Neuron (in vitro differentiated cells): ENCODE results near the gene FREY1.

Experiments
- H2AFZ ChIP-seq: one replicate; pipeline ENCODE4 v1.6.1; 2013; ENCODE audit warnings: low read depth, mild to moderate bottlenecking, inconsistent platforms, low read length, moderate library complexity
- H3K27me3 ChIP-seq: one replicate; pipeline ENCODE4 v1.6.1; 2013; ENCODE audit warnings: low read length; ENCODE audit not compliant: insufficient read depth
- H3K36me3 ChIP-seq: one replicate; pipeline ENCODE4 v1.6.1; 2013; ENCODE audit warnings: low read length; ENCODE audit not compliant: insufficient read depth
- H3K4me1 ChIP-seq: one replicate; pipeline ENCODE4 v1.6.1; 2013; ENCODE audit warnings: low read length; ENCODE audit not compliant: insufficient read depth
- H3K4me3 ChIP-seq: 2 replicates; pipeline ENCODE4 v1.5.1; 2013; ENCODE audit warnings: mild to moderate bottlenecking, low read length, moderate library complexity
- H3K9me3 ChIP-seq: one replicate; pipeline ENCODE4 v1.6.1; 2013; ENCODE audit warnings: low read length

The FREY1 gene

DNA sequence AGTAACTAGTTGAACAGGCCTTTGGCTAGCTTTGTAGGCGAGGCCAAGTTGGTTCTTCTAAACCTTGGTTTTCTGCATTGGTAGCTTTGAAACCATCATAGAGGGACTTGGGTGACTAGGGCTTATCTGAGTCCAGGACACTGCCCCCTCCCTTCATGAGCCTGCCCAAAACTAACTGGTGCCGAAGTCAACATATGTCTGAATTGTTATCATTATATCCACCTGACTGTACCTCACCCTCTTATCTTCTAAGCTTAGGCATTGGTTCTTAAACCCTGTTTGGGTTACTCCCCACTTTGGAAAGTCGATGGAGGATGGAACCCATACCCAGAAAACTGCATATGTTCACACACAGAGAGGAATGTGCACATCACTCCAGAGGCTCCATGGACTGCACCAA lies 29.2 kb downstream of the FREY1 start:
- Histone ChIP-seq H3K4me1 (peaks cover 4% of the 10 kb centered on the region), H3K9me3 (no peaks in the 10 kb centered on the region), H3K36me3 (peaks cover 37% of the 10 kb centered on the region), H3K27me3 (no peaks in the 10 kb centered on the region), H2AFZ (no peak overlapping the region), H3K4me3 (no peak overlapping the region)

DNA sequence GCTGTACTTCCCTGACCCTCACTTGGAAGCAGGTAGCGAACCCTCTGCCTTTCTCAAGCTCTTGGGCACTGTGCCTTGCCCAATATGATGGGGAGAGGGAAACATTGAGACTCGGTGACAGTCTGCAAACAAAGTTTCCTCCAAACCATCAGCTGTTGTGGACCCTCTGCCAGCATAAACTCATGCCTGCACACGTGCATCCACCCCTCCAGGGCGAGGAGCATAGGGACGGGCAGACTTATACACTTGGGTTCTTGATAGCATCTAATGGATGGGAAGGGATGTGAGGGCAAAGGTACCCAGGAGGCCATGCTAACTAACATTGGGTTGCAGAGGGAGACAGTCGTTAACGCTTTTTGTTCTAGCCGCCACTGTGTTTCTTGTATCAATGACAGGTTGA lies 29.9 kb downstream of the FREY1 start:
- H3K36me3 ChIP-seq: peaks cover 37% of the 10 kb centered on the region

DNA sequence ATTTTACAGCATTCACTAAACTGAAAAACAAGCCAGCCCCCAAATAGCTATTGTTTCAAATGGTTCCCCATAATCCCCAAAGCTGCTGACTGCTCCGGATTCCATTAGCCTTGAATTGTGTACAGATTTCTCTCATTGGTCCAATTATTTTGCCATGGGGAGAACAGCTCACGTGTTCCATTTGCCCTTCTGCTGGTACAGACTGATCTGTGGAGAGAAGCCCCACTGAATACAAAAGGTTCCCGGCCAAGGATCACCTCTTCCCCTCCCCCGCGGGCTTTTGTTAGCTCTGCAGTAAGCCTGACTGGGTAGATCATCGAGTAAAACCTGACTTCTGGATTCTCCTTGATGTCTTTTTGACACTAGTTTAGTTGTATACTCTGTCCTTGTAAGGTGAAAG lies 30.7 kb downstream of the FREY1 start:
- Histone ChIP-seq H3K4me3 (no peak overlapping the region), H3K36me3 (peaks cover 35% of the 10 kb centered on the region), H3K27me3 (no peaks in the 10 kb centered on the region), H2AFZ (no peak overlapping the region), H3K4me1 (peaks cover 6% of the 10 kb centered on the region), H3K9me3 (no peaks in the 10 kb centered on the region)

More for the DNA sequence above, 29.9 kb downstream of the FREY1 start:
- Histone ChIP-seq H3K9me3 (no peaks in the 10 kb centered on the region), H3K4me1 (peaks cover 6% of the 10 kb centered on the region), H2AFZ (no peak overlapping the region), H3K4me3 (no peak overlapping the region), H3K27me3 (no peaks in the 10 kb centered on the region)

DNA sequence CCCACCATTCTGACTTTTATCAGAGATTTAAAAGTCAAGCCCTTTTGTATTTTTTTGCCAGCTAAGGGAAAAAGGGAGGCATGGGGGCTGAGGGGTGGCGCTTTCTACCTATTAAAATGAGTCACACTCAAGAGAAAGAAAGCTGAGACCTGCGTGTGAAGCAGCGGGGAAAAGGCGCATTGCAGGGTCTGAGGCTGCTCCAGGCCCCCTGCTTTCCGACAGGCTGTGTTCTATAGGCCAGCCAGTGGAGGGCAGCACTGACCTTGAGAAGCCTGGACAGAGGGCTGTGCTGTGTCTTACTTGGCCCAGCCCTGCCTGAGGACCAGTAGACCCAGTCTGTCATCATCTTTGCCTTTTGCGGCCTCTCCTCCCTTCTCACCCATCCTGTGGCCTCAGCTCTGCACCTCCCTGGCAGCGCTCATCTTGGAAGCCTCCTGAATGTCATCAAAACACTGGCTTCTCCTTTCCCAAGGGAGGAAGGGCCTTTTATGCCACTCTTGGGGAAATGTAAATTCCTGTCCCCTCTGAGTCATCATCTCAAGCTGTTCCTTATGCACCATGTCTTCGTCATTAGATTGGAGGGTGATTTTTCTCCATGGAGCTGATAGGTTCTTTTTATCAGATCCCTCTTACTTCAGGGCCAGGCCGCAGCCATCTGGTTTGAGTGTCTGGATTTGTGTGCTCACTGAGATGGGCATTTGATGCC lies 34.3 kb downstream of the FREY1 start:
- H3K4me1 ChIP-seq: peaks cover 6% of the 10 kb centered on the region
- no peak overlapping the region for H3K4me3 ChIP-seq
- H2AFZ ChIP-seq: no peak overlapping the region
- no peaks in the 10 kb centered on the region for H3K27me3 ChIP-seq
- H3K36me3 ChIP-seq: peaks cover 58% of the 10 kb centered on the region
- no peaks in the 10 kb centered on the region for H3K9me3 ChIP-seq

DNA sequence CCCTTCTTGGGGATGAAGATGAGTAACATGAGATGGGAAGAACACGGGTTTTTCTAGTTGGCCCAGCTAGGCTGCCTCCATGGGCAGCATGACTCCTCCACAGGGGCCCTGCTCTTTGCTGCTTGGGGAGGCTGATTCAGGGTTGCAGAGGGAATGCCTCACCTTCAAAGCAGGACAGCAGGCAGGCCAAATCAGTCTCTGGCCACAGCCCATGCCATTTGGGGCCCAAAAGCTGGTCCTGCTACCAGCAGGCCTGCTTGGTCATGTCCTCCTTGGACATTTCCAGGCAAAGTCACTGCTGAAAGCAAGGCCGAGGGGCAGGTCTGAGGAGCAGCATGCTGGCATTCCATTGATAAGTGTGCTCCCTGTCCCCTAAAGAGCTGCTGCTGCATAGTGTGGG lies 35.4 kb downstream of the FREY1 start:
- Histone ChIP-seq H3K9me3 (no peaks in the 10 kb centered on the region), H3K4me1 (peaks cover 6% of the 10 kb centered on the region), H3K27me3 (no peaks in the 10 kb centered on the region), H2AFZ (no peak overlapping the region), H3K36me3 (peaks cover 59% of the 10 kb centered on the region), H3K4me3 (no peak overlapping the region)

DNA sequence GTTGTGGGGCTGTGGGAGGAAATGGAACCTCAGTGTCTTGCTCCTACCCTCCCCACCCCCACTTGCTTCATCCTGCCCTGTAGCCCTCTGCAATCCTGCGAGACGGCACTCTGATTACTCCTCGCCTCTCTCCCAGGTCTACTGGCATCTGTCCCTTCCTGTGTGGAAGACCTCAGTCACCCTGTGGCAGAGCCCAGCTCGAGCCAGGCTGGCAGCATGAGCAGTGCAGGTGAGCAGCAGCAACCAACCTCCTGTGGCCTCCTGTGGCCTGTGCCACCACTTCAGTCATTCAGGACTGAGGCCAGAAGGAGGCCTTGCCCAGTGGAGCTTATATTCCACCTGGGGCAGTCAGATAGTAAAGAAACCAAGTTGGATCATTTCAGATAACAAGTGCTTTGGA lies 36.4 kb downstream of the FREY1 start:
- H3K4me1 ChIP-seq: peaks cover 2% of the 10 kb centered on the region
- peaks cover 64% of the 10 kb centered on the region for H3K36me3 ChIP-seq
- H3K4me3 ChIP-seq: no peak overlapping the region
- H2AFZ ChIP-seq: no peak overlapping the region
- H3K27me3 ChIP-seq: no peaks in the 10 kb centered on the region
- no peaks in the 10 kb centered on the region for H3K9me3 ChIP-seq

DNA sequence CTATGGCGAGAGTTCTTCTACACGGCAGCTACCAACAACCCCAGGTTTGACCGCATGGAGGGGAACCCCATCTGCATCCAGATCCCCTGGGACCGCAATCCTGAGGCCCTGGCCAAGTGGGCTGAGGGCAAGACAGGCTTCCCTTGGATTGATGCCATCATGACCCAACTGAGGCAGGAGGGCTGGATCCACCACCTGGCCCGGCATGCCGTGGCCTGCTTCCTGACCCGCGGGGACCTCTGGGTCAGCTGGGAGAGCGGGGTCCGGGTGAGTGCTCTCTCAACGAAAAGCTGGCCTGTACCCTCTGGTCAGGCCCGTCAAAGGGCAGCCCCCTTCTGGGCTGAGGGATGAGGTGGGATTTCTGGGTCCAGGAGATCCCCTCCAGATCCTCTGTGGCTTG lies 37.5 kb downstream of the FREY1 start:
- Histone ChIP-seq H2AFZ (no peak overlapping the region), H3K4me1 (peaks cover 2% of the 10 kb centered on the region), H3K36me3 (peaks cover 61% of the 10 kb centered on the region), H3K9me3 (no peaks in the 10 kb centered on the region), H3K4me3 (no peak overlapping the region), H3K27me3 (no peaks in the 10 kb centered on the region)

DNA sequence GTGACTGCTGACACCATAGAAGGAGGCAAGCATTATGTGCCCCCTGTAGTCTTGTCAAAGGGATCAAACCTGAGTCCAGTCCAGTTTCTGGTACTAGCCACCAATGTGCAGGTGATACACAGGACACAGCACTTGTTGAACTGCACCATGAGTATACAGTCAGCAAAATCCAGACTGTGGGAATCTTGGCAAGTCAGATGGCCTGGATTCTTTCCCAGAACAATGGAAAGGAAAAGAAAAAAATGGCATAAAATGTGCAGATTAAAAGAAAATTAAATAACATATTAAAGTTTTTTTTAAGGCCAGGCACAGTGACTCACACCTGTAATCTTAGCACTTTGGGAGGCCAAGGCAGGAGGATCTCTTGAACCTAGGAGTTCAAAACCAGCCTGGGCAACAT lies 43.0 kb downstream of the FREY1 start:
- Histone ChIP-seq H2AFZ (no peak overlapping the region), H3K4me3 (no peak overlapping the region), H3K36me3 (peaks cover 75% of the 10 kb centered on the region), H3K4me1 (no peaks in the 10 kb centered on the region), H3K27me3 (no peaks in the 10 kb centered on the region), H3K9me3 (no peaks in the 10 kb centered on the region)

DNA sequence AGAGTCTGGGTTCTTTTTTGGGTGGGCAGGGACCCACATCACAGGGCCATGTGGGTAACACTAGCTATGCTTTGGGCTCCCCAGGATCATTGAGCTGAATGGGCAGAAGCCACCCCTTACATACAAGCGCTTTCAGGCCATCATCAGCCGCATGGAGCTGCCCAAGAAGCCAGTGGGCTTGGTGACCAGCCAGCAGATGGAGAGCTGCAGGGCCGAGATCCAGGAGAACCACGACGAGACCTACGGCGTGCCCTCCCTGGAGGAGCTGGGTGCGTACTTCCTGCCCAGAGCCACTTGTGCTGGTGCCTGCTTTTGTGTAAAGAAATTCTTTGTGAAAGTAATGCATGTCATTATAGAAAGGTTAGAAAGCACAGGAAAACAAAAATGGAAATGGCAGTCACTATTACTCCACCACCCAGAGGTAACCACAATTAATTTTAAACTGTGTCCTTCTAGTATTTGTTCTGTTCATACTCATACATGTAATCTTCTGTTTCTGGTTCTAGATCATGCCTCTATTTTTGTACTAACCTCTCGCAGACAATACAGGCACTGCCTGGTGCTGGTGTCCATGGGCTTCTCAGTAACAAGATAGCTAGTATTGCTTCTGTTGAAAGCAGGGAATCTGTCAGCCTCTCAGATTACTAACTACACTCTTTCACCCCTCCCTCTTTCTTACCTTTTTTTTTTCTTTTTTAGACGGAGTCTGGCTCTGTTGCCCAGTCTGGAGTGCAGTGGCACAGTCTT lies 46.1 kb downstream of the FREY1 start:
- H3K36me3 ChIP-seq: peaks cover 73% of the 10 kb centered on the region
- no peaks in the 10 kb centered on the region for H3K4me1 ChIP-seq
- H3K27me3 ChIP-seq: no peaks in the 10 kb centered on the region
- no peak overlapping the region for H2AFZ ChIP-seq
- H3K4me3 ChIP-seq: no peak overlapping the region
- no peaks in the 10 kb centered on the region for H3K9me3 ChIP-seq

DNA sequence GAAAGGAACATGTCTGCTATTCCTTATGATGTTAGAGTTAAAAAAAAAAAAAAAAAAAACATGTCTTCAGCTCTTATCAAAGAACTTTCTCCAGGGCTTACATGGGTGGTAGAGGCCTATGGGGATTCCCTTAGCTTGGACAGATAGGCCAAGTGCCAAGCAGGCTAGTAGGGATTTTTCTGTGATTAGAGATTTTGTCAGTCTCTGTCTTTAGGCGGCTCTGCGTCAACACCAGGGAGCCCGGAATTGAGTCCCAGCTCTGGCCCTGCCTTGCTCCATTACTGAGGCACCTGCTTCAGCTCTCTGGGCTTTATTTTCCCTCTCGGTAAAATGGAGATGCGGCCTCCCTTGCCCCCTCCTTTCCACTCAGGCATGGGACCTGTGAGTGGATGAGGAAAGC lies 46.7 kb downstream of the FREY1 start:
- no peaks in the 10 kb centered on the region for H3K4me1 ChIP-seq
- no peak overlapping the region for H3K4me3 ChIP-seq
- H3K27me3 ChIP-seq: no peaks in the 10 kb centered on the region
- H3K9me3 ChIP-seq: no peaks in the 10 kb centered on the region
- H2AFZ ChIP-seq: no peak overlapping the region
- peaks cover 72% of the 10 kb centered on the region for H3K36me3 ChIP-seq

DNA sequence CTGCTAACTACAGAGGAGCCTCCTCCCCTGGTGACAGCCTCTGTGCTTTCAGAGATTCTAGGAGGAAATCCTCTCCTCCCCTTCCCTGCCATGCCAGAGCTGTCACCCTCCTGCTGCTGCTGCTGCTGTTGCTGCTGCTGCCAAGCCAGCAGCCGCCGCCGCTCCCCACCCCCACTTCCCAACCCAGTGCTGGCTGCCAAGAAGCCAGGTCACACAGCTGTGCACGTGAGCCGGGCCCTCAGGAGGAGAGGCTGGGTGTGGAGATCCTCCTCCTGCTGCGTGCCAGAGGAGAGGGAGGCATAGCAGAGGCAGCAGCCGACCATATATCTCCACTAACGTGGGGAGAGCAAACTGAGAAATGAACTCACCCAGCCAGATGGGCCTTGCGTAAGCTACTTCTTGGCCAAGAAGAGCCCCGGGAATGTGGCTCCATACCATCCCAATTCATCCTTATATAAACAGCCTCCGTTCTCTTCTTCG lies 47.4 kb downstream of the FREY1 start:
- Histone ChIP-seq H2AFZ (no peak overlapping the region), H3K4me1 (no peaks in the 10 kb centered on the region), H3K4me3 (no peak overlapping the region), H3K9me3 (no peaks in the 10 kb centered on the region), H3K36me3 (peaks cover 69% of the 10 kb centered on the region), H3K27me3 (no peaks in the 10 kb centered on the region)

DNA sequence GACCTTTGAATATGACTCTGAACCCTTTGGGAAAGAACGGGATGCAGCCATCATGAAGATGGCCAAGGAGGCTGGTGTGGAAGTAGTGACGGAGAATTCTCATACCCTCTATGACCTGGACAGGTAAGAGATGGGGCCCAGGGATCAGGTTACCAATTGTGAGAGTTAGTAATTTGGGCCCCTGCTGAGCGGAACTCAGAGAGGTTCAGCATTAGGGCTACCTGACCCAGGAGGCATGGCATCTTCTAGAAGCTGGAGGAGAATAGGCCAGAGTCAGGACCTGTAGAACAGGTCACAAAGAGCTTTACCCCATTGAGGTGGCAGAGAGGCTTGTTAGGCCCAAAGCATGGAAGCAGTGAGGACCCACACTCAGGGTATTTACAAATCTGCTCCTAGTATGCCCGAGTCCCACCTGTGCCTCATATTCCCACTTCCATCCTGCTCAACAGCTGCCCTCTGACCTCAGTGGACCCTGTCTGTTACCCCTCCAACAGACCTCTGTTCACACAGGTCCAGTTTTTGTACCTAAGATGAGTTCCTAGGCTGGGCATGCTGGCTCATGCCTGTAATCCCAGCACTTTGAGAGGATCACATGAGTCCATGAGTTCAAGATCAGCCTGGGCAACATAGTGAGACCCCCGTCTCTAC lies 48.2 kb downstream of the FREY1 start:
- H3K4me3 ChIP-seq: no peak overlapping the region
- H3K4me1 ChIP-seq: no peaks in the 10 kb centered on the region
- no peak overlapping the region for H2AFZ ChIP-seq
- H3K9me3 ChIP-seq: no peaks in the 10 kb centered on the region
- no peaks in the 10 kb centered on the region for H3K27me3 ChIP-seq
- peaks cover 67% of the 10 kb centered on the region for H3K36me3 ChIP-seq

DNA sequence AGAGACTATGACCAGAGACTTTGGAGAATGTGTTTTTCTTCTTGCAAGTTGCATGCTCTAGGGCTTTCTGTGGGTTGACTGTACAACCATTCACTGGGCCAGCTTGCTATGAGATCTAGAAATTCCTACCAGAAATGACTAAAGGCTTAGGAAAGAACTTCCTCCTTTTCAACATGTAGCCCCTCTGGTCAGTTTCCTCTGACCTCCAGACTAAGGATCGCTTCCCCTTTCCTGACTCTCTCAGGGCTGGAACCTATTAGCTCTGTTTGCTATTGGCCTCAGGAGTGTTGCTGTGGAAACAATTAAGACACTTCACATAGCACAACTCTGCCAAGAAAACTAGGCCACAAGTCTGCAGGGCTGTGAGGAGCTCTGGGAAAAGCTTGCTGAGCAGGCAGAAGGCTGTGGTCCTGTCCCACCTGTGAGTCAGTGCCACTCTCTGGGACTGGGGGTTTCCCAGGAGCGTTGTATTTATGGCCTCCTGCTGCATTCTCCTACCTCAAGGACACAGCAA lies 49.1 kb downstream of the FREY1 start:
- H3K36me3 ChIP-seq: peaks cover 58% of the 10 kb centered on the region

More for the DNA sequence above, 49.1 kb downstream of the FREY1 start:
- Histone ChIP-seq H3K27me3 (no peaks in the 10 kb centered on the region), H3K4me1 (no peaks in the 10 kb centered on the region), H3K4me3 (no peak overlapping the region), H2AFZ (no peak overlapping the region), H3K9me3 (no peaks in the 10 kb centered on the region)
